Natural killer cell (primary cell): ENCODE results near the gene PRDM13. TPM values are rescaled to one million over a fixed set of nuclear protein-coding genes. Genes with fewer than 3 reads are reported as not detected.

Experiments
- ATAC-seq, 3 donors: fragments of 150-1000 bp in 2 of 3; fragments of 200-7000 bp in 1 of 3; cut with Tn5 transposase; 1 replicate in 1 of 3; 2 replicates in 2 of 3; pipeline ENCODE4 v1.10.0; 2021; ENCODE audit warnings: mild to moderate bottlenecking in 2 of 3, moderate library complexity in 2 of 3
- DNase-seq, 2 donors: peaks; one replicate each; pipeline versions ENCODE4 v3.0.0 to v3.0.0-alpha.2; 2013 to 2021; ENCODE audit warnings: mixed read lengths in 1 of 2
- H3K27ac ChIP-seq: one replicate; pipeline ENCODE4 v1.5.1; 2013; ENCODE audit warnings: mild to moderate bottlenecking, low read length
- H3K27me3 ChIP-seq: one replicate; pipeline ENCODE4 v1.6.1; 2013; ENCODE audit warnings: low read length; ENCODE audit not compliant: control insufficient read depth, insufficient read depth
- H3K36me3 ChIP-seq: one replicate; pipeline ENCODE4 v1.6.1; 2013; ENCODE audit warnings: low read length; ENCODE audit not compliant: control insufficient read depth, insufficient read depth
- H3K4me1 ChIP-seq: one replicate; pipeline ENCODE4 v1.6.1; 2013; ENCODE audit warnings: low read length; ENCODE audit not compliant: control insufficient read depth, insufficient read depth
- H3K4me3 ChIP-seq: one replicate; pipeline ENCODE4 v1.5.1; 2013; ENCODE audit warnings: low read length
- H3K9me3 ChIP-seq: one replicate; pipeline ENCODE4 v1.6.1; 2013; ENCODE audit warnings: low read length; ENCODE audit not compliant: control insufficient read depth, insufficient read depth
- H3K27ac Mint-ChIP-seq, 2 donors: one replicate each; pipeline ENCODE4 v1.8.0; 2022; ENCODE audit warnings: mild to moderate bottlenecking in 2 of 2, mixed read lengths in 2 of 2, moderate library complexity in 1 of 2
- H3K27me3 Mint-ChIP-seq, 2 donors: one replicate each; pipeline ENCODE4 v1.8.0; 2022; ENCODE audit warnings: low read depth in 2 of 2, mixed read lengths in 2 of 2
- H3K36me3 Mint-ChIP-seq: one replicate; pipeline ENCODE4 v1.8.0; 2022; ENCODE audit warnings: mixed read lengths
- H3K4me1 Mint-ChIP-seq, 2 donors: one replicate each; pipeline ENCODE4 v1.8.0; 2022; ENCODE audit warnings: mixed read lengths in 2 of 2
- H3K4me3 Mint-ChIP-seq: one replicate; pipeline ENCODE4 v1.8.0; 2022; ENCODE audit warnings: mild to moderate bottlenecking, moderate library complexity, mixed read lengths
- H3K9me3 Mint-ChIP-seq, 2 donors: one replicate each; pipeline ENCODE4 v1.8.0; 2022; ENCODE audit warnings: mixed read lengths in 2 of 2
- WGBS: methylation state at CpG from one replicate; pipeline ENCODE4 v1.1.7; 2013; ENCODE audit warnings: missing lambda C conversion rate; ENCODE audit not compliant: insufficient coverage; 5-methylcytosine and 5-hydroxymethylcytosine counted together
- intact Hi-C: fragments of 100-400 bp; cut with micrococcal nuclease; formaldehyde crosslinking; loops from one replicate; pipeline ENCODE4 v1.14.2; 2022
- total RNA-seq, 4 donors: library from RNA; stranded (reverse); fragments of 120-200 nt in 1 of 4; gene quantifications; one replicate each; pipeline versions ENCODE4 v1.2.3 to v1.2.4, GENCODE V29; 2013 to 2022
- TF ChIP-seq, protein P1 (sequence below): fragments of 200-600 bp; IDR thresholded peaks from one replicate; pipeline ENCODE4 v1.8.0; 2022; ENCODE audit warnings: antibody characterized with exemption

Gene PRDM13
- not detected for total RNA-seq
- 0.32 TPM for total RNA-seq (2013)

GRCh38 chr6:99606656-99607415 is at the start of gene PRDM13:
Gene PRDM13 (plus strand): TSS chr6:99606833. CDS start chr6:99607035, 202 bp downstream.
- no peak within 1 kb of the TSS for H3K27ac ChIP-seq
- Mint-ChIP-seq H3K36me3 (no peaks in the 10 kb centered on the region), H3K4me3 (peak within 1 kb of the TSS; percentile 25), H3K4me1 (peaks cover 53 to 60% of the 10 kb centered on the region in 2 donors), H3K27me3 (peaks cover 80 to 93% of the 10 kb centered on the region in 2 donors), H3K9me3 (no peaks in the 10 kb centered on the region), H3K27ac (no peak within 1 kb of the TSS)
- peaks cover 4% of the 10 kb centered on the region for H3K9me3 ChIP-seq
- peaks cover 42% of the 10 kb centered on the region for H3K4me1 ChIP-seq
- H3K4me3 ChIP-seq = no peak within 1 kb of the TSS
- DNase-seq = no peak
- 11% methylated on average over 54 of the region's 54 CpGs for WGBS
- intact Hi-C loops = no loop called here
- no peaks in the 10 kb centered on the region for H3K36me3 ChIP-seq
- H3K27me3 ChIP-seq = peaks cover 87% of the 10 kb centered on the region
- TF ChIP-seq, protein P1, sequence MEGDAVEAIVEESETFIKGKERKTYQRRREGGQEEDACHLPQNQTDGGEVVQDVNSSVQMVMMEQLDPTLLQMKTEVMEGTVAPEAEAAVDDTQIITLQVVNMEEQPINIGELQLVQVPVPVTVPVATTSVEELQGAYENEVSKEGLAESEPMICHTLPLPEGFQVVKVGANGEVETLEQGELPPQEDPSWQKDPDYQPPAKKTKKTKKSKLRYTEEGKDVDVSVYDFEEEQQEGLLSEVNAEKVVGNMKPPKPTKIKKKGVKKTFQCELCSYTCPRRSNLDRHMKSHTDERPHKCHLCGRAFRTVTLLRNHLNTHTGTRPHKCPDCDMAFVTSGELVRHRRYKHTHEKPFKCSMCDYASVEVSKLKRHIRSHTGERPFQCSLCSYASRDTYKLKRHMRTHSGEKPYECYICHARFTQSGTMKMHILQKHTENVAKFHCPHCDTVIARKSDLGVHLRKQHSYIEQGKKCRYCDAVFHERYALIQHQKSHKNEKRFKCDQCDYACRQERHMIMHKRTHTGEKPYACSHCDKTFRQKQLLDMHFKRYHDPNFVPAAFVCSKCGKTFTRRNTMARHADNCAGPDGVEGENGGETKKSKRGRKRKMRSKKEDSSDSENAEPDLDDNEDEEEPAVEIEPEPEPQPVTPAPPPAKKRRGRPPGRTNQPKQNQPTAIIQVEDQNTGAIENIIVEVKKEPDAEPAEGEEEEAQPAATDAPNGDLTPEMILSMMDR = no peak
- ATAC-seq = peak in 1 of 3 donors; percentile 38

GRCh38 chr6:99559057-99559456 is 47.6 kb upstream of the PRDM13 start:
- no peaks in the 10 kb centered on the region for H3K27me3 Mint-ChIP-seq
- WGBS = 100% methylated on average over 1 of the region's 2 CpGs
- H3K27ac Mint-ChIP-seq = no peak overlapping the region
- TF ChIP-seq, protein P1 = no peak
- Histone ChIP-seq H3K27ac (no peak overlapping the region), H3K36me3 (peaks cover 46% of the 10 kb centered on the region), H3K9me3 (no peaks in the 10 kb centered on the region), H3K4me1 (no peaks in the 10 kb centered on the region), H3K4me3 (no peak overlapping the region), H3K27me3 (no peaks in the 10 kb centered on the region)
- no peak overlapping the region for H3K4me3 Mint-ChIP-seq
- peaks cover 0 to 2% of the 10 kb centered on the region in 2 donors for H3K9me3 Mint-ChIP-seq
- H3K36me3 Mint-ChIP-seq = peaks cover 32% of the 10 kb centered on the region
- ATAC-seq (no peak), DNase-seq (no peak)
- peaks cover 9 to 10% of the 10 kb centered on the region in 2 donors for H3K4me1 Mint-ChIP-seq
- intact Hi-C loops = no loop called here

- H3K27me3 ChIP-seq = no peaks in the 10 kb centered on the region
- no peaks in the 10 kb centered on the region for H3K4me1 ChIP-seq
- no peak overlapping the region for H3K27ac Mint-ChIP-seq
- H3K4me1 Mint-ChIP-seq = peaks cover 19 to 21% of the 10 kb centered on the region in 2 donors
- DNase-seq = no peak
- no peak overlapping the region for H3K4me3 ChIP-seq
- ATAC-seq = no peak
- H3K9me3 Mint-ChIP-seq = no peaks in the 10 kb centered on the region
- TF ChIP-seq, protein P1 = no peak
- H3K27ac ChIP-seq = no peak overlapping the region
- H3K27me3 Mint-ChIP-seq = no peaks in the 10 kb centered on the region
- no peaks in the 10 kb centered on the region for H3K9me3 ChIP-seq
- H3K4me3 Mint-ChIP-seq = no peak overlapping the region
- peaks cover 18% of the 10 kb centered on the region for H3K36me3 Mint-ChIP-seq
- WGBS = 100% methylated on average over 3 of the region's 4 CpGs
- intact Hi-C loops = no loop called here
- H3K36me3 ChIP-seq = peaks cover 33% of the 10 kb centered on the region
Observed at GRCh38 chr6:99560668-99561067, 46.0 kb upstream of the PRDM13 start.
